Measurements from ENCODE around the gene SLC9A5. TPM values are rescaled to one million over a fixed set of nuclear protein-coding genes. Genes with fewer than 3 reads are reported as not detected.

SLC9A5 gene
- polyA plus RNA-seq, 2 of the 4 experiments (the other 2 are of a cell fraction), result 0.83 to 2.5 TPM

DNA sequence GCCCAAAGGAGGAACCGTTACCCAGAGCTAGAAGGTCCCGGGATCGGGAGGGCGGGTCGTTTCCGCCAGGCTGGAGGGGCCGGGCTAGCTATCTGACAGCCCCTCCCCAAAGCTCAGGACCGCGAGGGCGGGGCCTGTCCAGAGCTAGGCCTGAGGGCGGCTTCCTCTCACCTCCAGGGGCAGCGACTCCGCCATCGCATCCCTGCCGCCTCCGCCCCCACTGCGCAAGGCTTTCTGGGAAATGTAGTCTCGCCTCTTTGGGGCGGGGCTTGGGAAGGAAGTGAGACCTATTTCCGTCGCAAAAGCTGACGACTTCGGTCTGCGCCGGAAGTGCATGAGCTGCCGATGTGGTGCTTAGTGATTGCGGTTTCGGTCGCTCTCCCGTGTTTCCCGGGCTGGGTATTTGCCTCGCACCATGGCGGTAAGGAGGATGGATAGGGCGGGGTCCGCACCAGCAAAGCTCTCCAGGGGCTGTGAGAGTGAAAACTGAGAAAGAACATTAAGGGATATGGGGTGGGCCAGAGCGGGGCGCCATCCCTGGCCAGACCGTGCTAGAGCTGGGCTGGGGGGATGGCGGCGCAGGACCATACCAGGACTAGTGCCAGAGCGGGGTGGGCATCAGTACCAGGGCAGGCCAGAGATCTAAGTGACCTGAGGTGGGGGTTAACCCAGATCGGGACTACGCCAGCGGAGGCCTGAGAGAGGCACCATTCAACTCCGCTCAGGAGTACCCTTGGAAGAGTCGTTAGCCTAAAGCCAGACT is 21.8 kb upstream of the SLC9A5 start, which contains the start of gene TMEM208 (continued):
- TF ChIP-seq RAD21 (conservative IDR thresholded peaks at IDR 0.05 in 1 of 2, IDR thresholded peaks at IDR 0.05 in 1 of 2) (no peak), ZC3H11A (IDR thresholded peaks at IDR 0.05) (no peak), BHLHE40 (IDR thresholded peaks at IDR 0.05; ENCODE audit: low read depth, low read length) (no peak)

DNA sequence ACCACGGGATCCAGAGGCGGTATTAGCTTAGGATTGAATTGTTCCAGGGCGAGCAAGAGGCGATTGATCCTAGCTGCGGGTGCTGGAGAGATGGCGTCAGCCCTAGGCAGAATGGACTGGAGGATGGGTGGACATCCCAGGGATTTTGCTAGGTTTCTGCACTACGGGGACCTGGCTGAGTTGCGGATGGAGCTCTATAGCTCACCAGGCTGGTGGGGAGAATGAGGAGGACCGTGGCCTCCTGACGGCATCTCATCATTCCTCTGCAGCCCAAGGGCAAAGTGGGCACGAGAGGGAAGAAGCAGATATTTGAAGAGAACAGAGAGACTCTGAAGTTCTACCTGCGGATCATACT is 21.2 kb upstream of the SLC9A5 start:
- ChIA-PET CTCF (interaction anchor here (1.2 to 14.1 kb wide), 9 partner anchors 9 to 273 kb away, joined by 3 to 138 read pairs (median 5); partner anchors contain the start of genes FHOD1 and SLC9A5), POLR2A (interaction anchor here (1.2 to 3.1 kb wide), 11 partner anchors 9 to 50 kb away, joined by 3 to 30 read pairs (median 6); partner anchors contain the start of genes E2F4, FHOD1 and SLC9A5)
- Histone ChIP-seq H3K27ac (peak overlapping the region; percentile 89 to 95), H3K4me2 (peak overlapping the region; percentile 79), H3K9me3 (no peaks in the 10 kb centered on the region), H3K4me3 (peak overlapping the region; percentile 83), H3K4me1 (peaks cover 13% of the 10 kb centered on the region)
- DNase-seq (ENCODE audit: low read depth in 1 of 2, low spot score in 1 of 2), result no peak
- no peak for ATAC-seq
- WGBS (ENCODE audit: missing lambda C conversion rate), result 12% methylated on average over 7 of the region's 12 CpGs
- TF ChIP-seq CBX2 (IDR thresholded peaks at IDR 0.05; ENCODE audit: borderline replicate concordance, low read depth) (no peak), TFCP2L1 (CRISPR knock-in tag; IDR thresholded peaks at IDR 0.05) (no peak), EHMT2 (IDR thresholded peaks at IDR 0.05; ENCODE audit: low read depth) (no peak), FOSL2 (IDR thresholded peaks at IDR 0.05) (no peak), FOSL2 (CRISPR knock-in tag; IDR thresholded peaks at IDR 0.05) (no peak)
- no peak for FAIRE-seq

DNA sequence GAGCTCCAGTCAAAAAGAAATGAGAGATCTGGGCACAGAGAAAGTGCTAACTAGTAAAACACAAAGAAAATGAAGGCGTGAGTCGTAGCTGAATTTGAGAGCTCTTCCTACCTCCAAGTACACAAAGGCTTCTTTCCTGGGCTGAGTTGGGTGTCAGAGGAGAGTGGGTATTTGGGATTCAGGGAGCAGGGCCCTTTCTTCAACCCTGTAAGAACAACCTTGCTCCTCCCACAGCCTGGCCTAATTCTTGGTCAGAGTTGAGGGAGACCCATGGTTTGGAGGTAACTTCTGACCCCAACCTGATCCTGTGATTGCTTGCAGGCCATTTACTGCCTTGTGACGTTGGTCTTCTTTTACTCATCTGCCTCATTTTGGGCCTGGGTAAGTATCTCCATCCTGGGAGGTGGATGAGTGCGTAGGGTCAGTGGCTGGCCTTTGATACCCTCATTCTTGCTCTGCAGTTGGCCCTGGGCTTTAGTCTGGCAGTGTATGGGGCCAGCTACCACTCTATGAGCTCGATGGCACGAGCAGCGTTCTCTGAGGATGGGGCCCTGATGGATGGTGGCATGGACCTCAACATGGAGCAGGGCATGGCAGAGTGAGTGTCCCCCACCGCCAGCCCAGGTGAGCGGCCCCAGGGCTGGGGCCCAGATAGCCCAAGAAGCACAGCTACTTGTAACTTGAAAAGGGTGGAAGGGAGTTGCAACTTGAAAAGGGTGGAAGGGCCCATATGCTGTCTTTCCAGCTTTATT is 20.6 kb upstream of the SLC9A5 start:
- DNase-seq (ENCODE audit: low read depth in 1 of 2, low spot score in 1 of 2), result no peak
- no peaks in the 10 kb centered on the region for H3K9me3 ChIP-seq
- POLR2A ChIA-PET, result interaction anchor here (1.8 to 3.1 kb wide), 3 partner anchors 8 to 16 kb away, joined by 12 to 20 read pairs (median 14); no protein-coding TSS in a partner anchor
- no peak for ATAC-seq
- peaks cover 13% of the 10 kb centered on the region for H3K4me1 ChIP-seq
- peak overlapping the region; percentile 79 for H3K4me2 ChIP-seq
- 96% methylated on average over 9 of the region's 9 CpGs for WGBS (ENCODE audit: missing lambda C conversion rate)
- peak overlapping the region; percentile 83 for H3K4me3 ChIP-seq
- TF ChIP-seq CBX2 (IDR thresholded peaks at IDR 0.05; ENCODE audit: borderline replicate concordance, low read depth), result no peak
- TF ChIP-seq EHMT2 (IDR thresholded peaks at IDR 0.05; ENCODE audit: low read depth), result no peak
- H3K27ac ChIP-seq, result peak overlapping the region in 1 of 2 experiments; percentile 95; a peak in 1 of 6 replicates
- FAIRE-seq, result no peak
- CTCF ChIA-PET, result interaction anchor here (0.6 to 14.1 kb wide), 7 partner anchors 11 to 274 kb away, joined by 3 to 138 read pairs (median 9); partner anchors contain the start of genes FHOD1 and SLC9A5

DNA sequence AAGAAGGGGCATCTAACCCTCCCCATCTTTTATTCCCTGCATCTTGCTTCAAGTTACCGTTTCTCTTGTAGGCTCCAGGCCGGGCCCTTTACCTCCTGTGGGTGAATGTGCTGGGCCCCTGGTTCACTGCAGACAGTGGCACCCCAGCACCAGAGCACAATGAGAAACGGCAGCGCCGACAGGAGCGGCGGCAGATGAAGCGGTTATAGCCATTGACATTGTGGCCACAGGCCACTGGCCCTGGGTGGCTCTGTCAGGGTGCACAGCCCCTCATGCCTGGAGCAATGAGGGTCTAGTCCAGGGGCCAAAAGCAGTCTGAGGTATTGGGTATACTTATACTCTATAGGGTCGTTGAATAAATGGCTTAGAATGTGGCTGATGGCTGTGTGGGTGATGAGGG is 19.9 kb upstream of the SLC9A5 start:
- DNase-seq (ENCODE audit: low read depth in 1 of 2, low spot score in 1 of 2) (no peak), FAIRE-seq (no peak), ATAC-seq (no peak)
- Histone ChIP-seq H3K4me3 (no peak overlapping the region), H3K4me2 (no peak overlapping the region), H3K27ac (no peak overlapping the region), H3K4me1 (peaks cover 13% of the 10 kb centered on the region), H3K9me3 (no peaks in the 10 kb centered on the region)
- ChIA-PET POLR2A (interaction anchor here (2.8 to 3.1 kb wide), 2 partner anchors 7 to 16 kb away, joined by 12 to 20 read pairs; no protein-coding TSS in a partner anchor), CTCF (interaction anchor here (2.9 to 14.1 kb wide), 2 partner anchors 10 to 17 kb away, joined by 13 to 138 read pairs; partner anchors contain the start of genes FHOD1 and SLC9A5)
- 81% methylated on average over 9 of the region's 9 CpGs for WGBS (ENCODE audit: missing lambda C conversion rate)
- no peak for TF ChIP-seq EHF (CRISPR knock-in tag; IDR thresholded peaks at IDR 0.05)
- TF ChIP-seq, protein P1, sequence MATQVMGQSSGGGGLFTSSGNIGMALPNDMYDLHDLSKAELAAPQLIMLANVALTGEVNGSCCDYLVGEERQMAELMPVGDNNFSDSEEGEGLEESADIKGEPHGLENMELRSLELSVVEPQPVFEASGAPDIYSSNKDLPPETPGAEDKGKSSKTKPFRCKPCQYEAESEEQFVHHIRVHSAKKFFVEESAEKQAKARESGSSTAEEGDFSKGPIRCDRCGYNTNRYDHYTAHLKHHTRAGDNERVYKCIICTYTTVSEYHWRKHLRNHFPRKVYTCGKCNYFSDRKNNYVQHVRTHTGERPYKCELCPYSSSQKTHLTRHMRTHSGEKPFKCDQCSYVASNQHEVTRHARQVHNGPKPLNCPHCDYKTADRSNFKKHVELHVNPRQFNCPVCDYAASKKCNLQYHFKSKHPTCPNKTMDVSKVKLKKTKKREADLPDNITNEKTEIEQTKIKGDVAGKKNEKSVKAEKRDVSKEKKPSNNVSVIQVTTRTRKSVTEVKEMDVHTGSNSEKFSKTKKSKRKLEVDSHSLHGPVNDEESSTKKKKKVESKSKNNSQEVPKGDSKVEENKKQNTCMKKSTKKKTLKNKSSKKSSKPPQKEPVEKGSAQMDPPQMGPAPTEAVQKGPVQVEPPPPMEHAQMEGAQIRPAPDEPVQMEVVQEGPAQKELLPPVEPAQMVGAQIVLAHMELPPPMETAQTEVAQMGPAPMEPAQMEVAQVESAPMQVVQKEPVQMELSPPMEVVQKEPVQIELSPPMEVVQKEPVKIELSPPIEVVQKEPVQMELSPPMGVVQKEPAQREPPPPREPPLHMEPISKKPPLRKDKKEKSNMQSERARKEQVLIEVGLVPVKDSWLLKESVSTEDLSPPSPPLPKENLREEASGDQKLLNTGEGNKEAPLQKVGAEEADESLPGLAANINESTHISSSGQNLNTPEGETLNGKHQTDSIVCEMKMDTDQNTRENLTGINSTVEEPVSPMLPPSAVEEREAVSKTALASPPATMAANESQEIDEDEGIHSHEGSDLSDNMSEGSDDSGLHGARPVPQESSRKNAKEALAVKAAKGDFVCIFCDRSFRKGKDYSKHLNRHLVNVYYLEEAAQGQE (IDR thresholded peaks at IDR 0.05), result no peak
- TF ChIP-seq, protein P2, sequence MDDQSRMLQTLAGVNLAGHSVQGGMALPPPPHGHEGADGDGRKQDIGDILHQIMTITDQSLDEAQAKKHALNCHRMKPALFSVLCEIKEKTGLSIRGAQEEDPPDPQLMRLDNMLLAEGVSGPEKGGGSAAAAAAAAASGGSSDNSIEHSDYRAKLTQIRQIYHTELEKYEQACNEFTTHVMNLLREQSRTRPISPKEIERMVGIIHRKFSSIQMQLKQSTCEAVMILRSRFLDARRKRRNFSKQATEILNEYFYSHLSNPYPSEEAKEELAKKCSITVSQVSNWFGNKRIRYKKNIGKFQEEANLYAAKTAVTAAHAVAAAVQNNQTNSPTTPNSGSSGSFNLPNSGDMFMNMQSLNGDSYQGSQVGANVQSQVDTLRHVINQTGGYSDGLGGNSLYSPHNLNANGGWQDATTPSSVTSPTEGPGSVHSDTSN (IDR thresholded peaks at IDR 0.05), result no peak
- no peak for TF ChIP-seq KDM1A (IDR thresholded peaks at IDR 0.05; ENCODE audit: low read depth)
- TF ChIP-seq, protein P3, sequence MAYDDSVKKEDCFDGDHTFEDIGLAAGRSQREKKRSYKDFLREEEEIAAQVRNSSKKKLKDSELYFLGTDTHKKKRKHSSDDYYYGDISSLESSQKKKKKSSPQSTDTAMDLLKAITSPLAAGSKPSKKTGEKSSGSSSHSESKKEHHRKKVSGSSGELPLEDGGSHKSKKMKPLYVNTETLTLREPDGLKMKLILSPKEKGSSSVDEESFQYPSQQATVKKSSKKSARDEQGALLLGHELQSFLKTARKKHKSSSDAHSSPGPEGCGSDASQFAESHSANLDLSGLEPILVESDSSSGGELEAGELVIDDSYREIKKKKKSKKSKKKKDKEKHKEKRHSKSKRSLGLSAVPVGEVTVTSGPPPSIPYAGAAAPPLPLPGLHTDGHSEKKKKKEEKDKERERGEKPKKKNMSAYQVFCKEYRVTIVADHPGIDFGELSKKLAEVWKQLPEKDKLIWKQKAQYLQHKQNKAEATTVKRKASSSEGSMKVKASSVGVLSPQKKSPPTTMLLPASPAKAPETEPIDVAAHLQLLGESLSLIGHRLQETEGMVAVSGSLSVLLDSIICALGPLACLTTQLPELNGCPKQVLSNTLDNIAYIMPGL (CRISPR knock-in tag; IDR thresholded peaks at IDR 0.05; ENCODE audit: borderline replicate concordance), result no peak
- no peak for TF ChIP-seq CHD2 (IDR thresholded peaks at IDR 0.05; ENCODE audit: low read length, partially characterized antibody)
- TF ChIP-seq CBX8 (IDR thresholded peaks at IDR 0.05), result no peak
- no peak for TF ChIP-seq FOSB (CRISPR knock-in tag; IDR thresholded peaks at IDR 0.05)
- TF ChIP-seq, protein P4, sequence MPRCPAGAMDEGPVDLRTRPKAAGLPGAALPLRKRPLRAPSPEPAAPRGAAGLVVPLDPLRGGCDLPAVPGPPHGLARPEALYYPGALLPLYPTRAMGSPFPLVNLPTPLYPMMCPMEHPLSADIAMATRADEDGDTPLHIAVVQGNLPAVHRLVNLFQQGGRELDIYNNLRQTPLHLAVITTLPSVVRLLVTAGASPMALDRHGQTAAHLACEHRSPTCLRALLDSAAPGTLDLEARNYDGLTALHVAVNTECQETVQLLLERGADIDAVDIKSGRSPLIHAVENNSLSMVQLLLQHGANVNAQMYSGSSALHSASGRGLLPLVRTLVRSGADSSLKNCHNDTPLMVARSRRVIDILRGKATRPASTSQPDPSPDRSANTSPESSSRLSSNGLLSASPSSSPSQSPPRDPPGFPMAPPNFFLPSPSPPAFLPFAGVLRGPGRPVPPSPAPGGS (IDR thresholded peaks at IDR 0.05), result no peak
- TF ChIP-seq, protein P5, sequence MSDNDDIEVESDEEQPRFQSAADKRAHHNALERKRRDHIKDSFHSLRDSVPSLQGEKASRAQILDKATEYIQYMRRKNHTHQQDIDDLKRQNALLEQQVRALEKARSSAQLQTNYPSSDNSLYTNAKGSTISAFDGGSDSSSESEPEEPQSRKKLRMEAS (IDR thresholded peaks at IDR 0.05), result no peak
- no peak for TF ChIP-seq JUNB (IDR thresholded peaks at IDR 0.05)
- TF ChIP-seq HOXB5 (CRISPR knock-in tag; IDR thresholded peaks at IDR 0.05), result no peak
- no peak for TF ChIP-seq JUN (IDR thresholded peaks at IDR 0.05)
